A673 (cell line): ENCODE data around the gene TET1. TPM values are rescaled to one million over a fixed set of nuclear protein-coding genes. Genes with fewer than 3 reads are reported as not detected.

Source experiments
- BruUV-seq: library from RNA; stranded (reverse); fragments of 400-500 nt; replicated peaks from 2 replicates; lab custom pipeline; 2021; lab: Mats Ljungman, UMichigan
- CTCF ChIA-PET: fragments of 300-600 bp; sonication (Branson Sonifier 250); formaldehyde crosslinking; loops from one replicate; lab custom pipeline; 2022; ENCODE audit warnings: antibody characterized with exemption; lab: Charles Lee
- POLR2A ChIA-PET: fragments of 300-600 bp; sonication (Branson Sonifier 250); formaldehyde crosslinking; loops from one replicate; lab custom pipeline; 2022; ENCODE audit warnings: antibody characterized with exemption; ENCODE audit not compliant: low non-redundant PET; lab: Charles Lee
- DNase-seq: peaks from one replicate; pipeline ENCODE4 v3.0.0-alpha.2; 2015; ENCODE audit warnings: low spot score
- H3K27ac ChIP-seq: fragments of 200-600 bp; sonication (generic); 2 replicates; pipeline ENCODE4 v1.5.1; 2016; ENCODE audit warnings: mixed run types, low read depth, mild to moderate bottlenecking, mixed read lengths, antibody characterized with exemption, low read length; ENCODE audit not compliant: poor library complexity, severe bottlenecking
- H3K27me3 ChIP-seq: fragments of 200-600 bp; sonication (generic); replicated peaks from 2 replicates; pipeline ENCODE4 v1.6.1; 2017; ENCODE audit warnings: mixed run types, low read depth, mild to moderate bottlenecking, mixed read lengths, antibody characterized with exemption, low read length; ENCODE audit not compliant: insufficient read depth, poor library complexity
- H3K36me3 ChIP-seq: fragments of 200-600 bp; sonication (generic); 2 replicates; pipeline ENCODE4 v1.6.1; 2016; ENCODE audit warnings: mixed run types, mild to moderate bottlenecking, mixed read lengths, antibody characterized with exemption, low read length; ENCODE audit not compliant: insufficient read depth, poor library complexity, severe bottlenecking
- H3K4me1 ChIP-seq: fragments of 200-600 bp; sonication (generic); 2 replicates; pipeline ENCODE4 v1.6.1; 2017; ENCODE audit warnings: mixed run types, mild to moderate bottlenecking, mixed read lengths, antibody characterized with exemption, low read length; ENCODE audit not compliant: insufficient read depth, poor library complexity, severe bottlenecking
- H3K4me3 ChIP-seq: fragments of 200-600 bp; sonication (generic); 2 replicates; pipeline ENCODE4 v1.5.1; 2016; ENCODE audit warnings: low read depth, mixed run types, mild to moderate bottlenecking, mixed read lengths, low read length; ENCODE audit not compliant: poor library complexity, severe bottlenecking
- H3K9me3 ChIP-seq: fragments of 200-600 bp; sonication (generic); 2 replicates; pipeline ENCODE4 v1.6.1; 2016; ENCODE audit warnings: mixed run types, low read depth, mild to moderate bottlenecking, mixed read lengths, antibody characterized with exemption, low read length; ENCODE audit not compliant: poor library complexity, severe bottlenecking
- CTCF ChIP-seq: fragments of 300-800, 200-600 bp; sonication (generic); conservative IDR thresholded peaks from 2 replicates; pipeline ENCODE4 v1.5.1; 2017; ENCODE audit warnings: low read depth, mild to moderate bottlenecking, antibody characterized with exemption, low read length, moderate library complexity, mixed read lengths
- EZH2 ChIP-seq: fragments of 200-600 bp; sonication (generic); IDR thresholded peaks from 2 replicates; pipeline ENCODE4 v1.6.1; 2017; ENCODE audit warnings: borderline replicate concordance, low read depth, mild to moderate bottlenecking, mixed read lengths, antibody characterized with exemption, low read length; ENCODE audit not compliant: poor library complexity, severe bottlenecking
- intact Hi-C: fragments of 100-400 bp; cut with micrococcal nuclease; formaldehyde crosslinking; loops from one replicate; pipeline ENCODE4 v1.10.0; 2022; ENCODE audit not compliant: unreplicated experiment
- total RNA-seq: library from RNA; stranded (reverse); gene quantifications from 2 replicates; pipeline ENCODE4 v1.2.3, GENCODE V29; 2021

Gene TET1
- total RNA-seq, 1 experiment from 2014 or later: 15.2 TPM

- Histone ChIP-seq H3K27ac (peak overlapping the region; percentile 88), H3K4me3 (peak overlapping the region; percentile 80), H3K36me3 (no peaks in the 10 kb centered on the region), H3K9me3 (no peaks in the 10 kb centered on the region), H3K4me1 (peaks cover 21% of the 10 kb centered on the region), H3K27me3 (no peaks in the 10 kb centered on the region)
- BruUV-seq: no TSS peak
- TF ChIP-seq CTCF: no peak
- TF ChIP-seq EZH2: no peak
- DNase-seq: peak; percentile 68
- intact Hi-C loops: loop anchor here (1.0 to 5.0 kb wide), 2 partner anchors 39 to 161 kb away; partner anchors contain the start of gene CCAR1
- CTCF ChIA-PET: interaction anchor here (0.6 to 1.4 kb wide), 2 partner anchors 10 kb away, joined by 6 to 7 read pairs; no protein-coding TSS in a partner anchor
- POLR2A ChIA-PET: no interaction called here
These were observed 1.1 kb downstream of the TET1 start for GRCh38 chr10:68560943-68561864.

DNA sequence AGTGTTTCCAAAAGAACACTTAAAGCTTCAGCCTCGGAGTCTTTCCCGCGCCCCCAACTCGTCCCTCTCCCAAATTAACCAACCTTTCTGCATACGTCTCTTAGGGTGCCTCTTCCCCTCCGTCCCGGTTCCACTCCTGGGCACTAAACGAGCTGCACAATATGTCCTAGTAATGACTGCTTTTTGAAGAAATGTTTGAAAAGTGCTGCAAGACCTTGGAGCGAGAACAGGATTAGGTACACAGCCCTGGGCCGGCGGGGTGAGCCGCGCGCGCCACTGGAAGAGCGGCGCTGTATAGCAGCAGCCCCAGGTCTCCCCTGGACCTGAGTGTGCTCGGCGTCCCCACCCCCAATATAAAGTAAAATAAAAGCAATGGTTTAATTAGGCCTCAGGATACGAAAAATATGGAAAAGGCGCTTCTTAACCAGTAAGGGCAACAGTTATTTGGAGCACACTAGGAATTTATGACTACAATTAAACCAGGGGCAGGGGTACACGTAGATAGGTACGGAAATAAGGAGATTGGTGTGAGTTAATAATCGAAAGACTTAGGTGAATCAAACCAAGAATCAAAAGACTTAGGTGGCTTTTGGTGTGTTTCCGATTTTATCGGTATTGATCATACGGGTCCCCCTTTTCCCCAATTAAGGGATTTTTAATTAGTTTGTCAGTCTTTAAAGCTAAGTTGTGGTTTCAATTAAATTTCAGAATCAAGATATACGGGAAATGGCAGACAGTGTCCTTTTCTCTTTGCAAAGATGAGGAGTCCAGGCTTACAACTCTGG, 1.9 kb downstream of the TET1 start:
- peak overlapping the region; percentile 69 for H3K27ac ChIP-seq
- peak overlapping the region; percentile 80 for H3K4me3 ChIP-seq
- H3K4me1 ChIP-seq: peaks cover 17% of the 10 kb centered on the region
- TF ChIP-seq EZH2: no peak
- TF ChIP-seq CTCF: no peak
- peak; percentile 49 for DNase-seq
- POLR2A ChIA-PET: no interaction called here
- intact Hi-C loops: loop anchor here (5.0 kb wide), 1 partner anchor 160 kb away; the partner anchor contains the start of gene CCAR1
- CTCF ChIA-PET: interaction anchor here (0.6 kb wide), 1 partner anchor 11 kb away, joined by 7 read pairs; no protein-coding TSS in a partner anchor
- H3K36me3 ChIP-seq: no peaks in the 10 kb centered on the region
- no peaks in the 10 kb centered on the region for H3K27me3 ChIP-seq
- no TSS peak for BruUV-seq
- no peaks in the 10 kb centered on the region for H3K9me3 ChIP-seq

GRCh38 chr10:68562661-68563570, 2.8 kb downstream of the TET1 start:
- no peaks in the 10 kb centered on the region for H3K9me3 ChIP-seq
- peak overlapping the region; percentile 76 for H3K27ac ChIP-seq
- TF ChIP-seq CTCF (no peak), EZH2 (no peak)
- intact Hi-C loops: loop anchor here (5.0 kb wide), 1 partner anchor 159 kb away; the partner anchor contains the start of gene CCAR1
- peak; percentile 56 for DNase-seq
- POLR2A ChIA-PET: no interaction called here
- H3K4me3 ChIP-seq: peak overlapping the region; percentile 80
- no peaks in the 10 kb centered on the region for H3K27me3 ChIP-seq
- peaks cover 17% of the 10 kb centered on the region for H3K4me1 ChIP-seq
- H3K36me3 ChIP-seq: no peaks in the 10 kb centered on the region
- CTCF ChIA-PET: no interaction called here
- BruUV-seq: TSS peak; percentile 42
